GM03348 (cell line): ENCODE data around the gene VPS18.

Experiments used
- DNase-seq: peaks from one replicate; pipeline ENCODE4 v3.0.0; 2012; ENCODE audit warnings: low spot score

The VPS18 gene

DNA sequence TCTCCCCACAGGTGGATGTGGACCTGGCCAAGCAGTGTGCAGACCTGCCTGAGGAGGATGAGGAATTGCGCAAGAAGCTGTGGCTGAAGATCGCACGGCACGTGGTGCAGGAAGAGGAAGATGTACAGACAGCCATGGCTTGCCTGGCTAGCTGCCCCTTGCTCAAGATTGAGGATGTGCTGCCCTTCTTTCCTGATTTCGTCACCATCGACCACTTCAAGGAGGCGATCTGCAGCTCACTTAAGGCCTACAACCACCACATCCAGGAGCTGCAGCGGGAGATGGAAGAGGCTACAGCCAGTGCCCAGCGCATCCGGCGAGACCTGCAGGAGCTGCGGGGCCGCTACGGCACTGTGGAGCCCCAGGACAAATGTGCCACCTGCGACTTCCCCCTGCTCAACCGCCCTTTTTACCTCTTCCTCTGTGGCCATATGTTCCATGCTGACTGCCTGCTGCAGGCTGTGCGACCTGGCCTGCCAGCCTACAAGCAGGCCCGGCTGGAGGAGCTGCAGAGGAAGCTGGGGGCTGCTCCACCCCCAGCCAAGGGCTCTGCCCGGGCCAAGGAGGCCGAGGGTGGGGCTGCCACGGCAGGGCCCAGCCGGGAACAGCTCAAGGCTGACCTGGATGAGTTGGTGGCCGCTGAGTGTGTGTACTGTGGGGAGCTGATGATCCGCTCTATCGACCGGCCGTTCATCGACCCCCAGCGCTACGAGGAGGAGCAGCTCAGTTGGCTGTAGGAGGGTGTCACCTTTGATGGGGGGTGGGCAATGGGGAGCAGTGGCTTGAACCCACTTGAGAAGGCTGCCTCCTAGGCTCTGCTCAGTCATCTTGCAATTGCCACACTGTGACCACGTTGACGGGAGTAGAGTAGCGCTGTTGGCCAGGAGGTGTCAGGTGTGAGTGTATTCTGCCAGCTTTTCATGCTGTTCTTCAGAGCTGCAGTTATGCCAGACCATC lies 8.6 kb downstream of the VPS18 start:
- DNase-seq = no peak

GRCh38 chr15:40904552-40905201 lies 10.4 kb downstream of the VPS18 start:
- no peak for DNase-seq

- DNase-seq = peak; percentile 94
These were observed 12.1 kb downstream of the VPS18 start for GRCh38 chr15:40906091-40906990.

DNA sequence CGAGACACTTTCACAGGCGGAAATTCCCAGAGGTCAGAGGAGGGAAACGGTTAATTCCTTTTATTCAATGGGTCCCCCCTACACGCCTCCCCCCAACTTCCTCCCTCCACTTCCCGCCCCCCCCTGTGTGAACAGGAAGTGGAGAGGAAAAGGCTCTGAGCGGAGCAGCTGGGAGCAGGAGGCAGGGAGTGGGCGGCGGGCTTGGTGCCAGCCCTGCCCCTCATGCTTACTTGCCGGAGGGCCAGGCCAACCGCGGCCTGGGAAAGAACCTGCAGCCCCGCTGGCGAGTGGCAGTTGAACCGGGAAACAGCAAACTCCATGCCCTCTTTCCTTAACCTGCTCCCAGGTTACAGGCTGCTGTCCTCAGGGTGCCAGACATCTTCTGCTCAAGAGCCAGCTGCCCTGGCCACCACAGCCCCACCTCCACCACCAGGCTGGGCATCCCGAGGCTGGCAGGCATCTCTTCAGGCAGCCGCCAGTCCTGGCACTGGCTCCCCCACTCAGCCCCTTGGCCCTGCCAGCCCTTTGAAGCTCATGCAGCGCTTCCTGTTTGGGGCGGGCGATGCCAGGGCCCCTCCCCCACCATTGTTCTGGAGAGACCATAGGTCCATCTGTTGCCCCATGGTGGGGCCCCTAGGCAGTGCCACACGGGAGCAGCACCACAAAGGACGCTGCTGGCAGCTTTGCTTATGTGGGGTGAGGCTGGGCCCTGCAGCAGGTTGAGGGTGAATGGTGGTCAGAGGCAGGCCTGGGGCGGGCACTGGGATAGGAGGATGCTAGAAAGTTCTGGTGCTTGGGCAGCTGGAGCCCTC lies 12.9 kb downstream of the VPS18 start:
- no peak for DNase-seq

DNA sequence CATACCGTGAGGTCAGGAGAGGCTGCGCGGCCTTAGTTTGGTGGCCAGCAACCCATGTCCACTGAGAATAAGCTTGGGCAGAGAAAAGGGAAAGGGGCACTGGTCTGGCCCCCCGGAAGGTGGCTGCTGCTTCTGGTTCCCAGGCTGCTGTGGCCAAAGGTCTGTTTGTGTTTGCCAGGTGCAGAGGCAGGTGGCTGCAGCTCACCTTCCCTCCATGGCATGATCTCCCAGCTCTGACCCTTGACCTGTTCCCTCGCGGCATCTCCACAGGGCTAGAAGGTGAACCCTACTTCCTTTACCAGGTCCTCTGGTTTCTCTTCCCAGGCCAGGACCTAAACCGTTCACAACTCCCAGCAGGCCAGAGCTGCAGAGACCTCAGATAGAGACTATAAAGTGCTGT lies 13.8 kb downstream of the VPS18 start:
- DNase-seq = no peak

GRCh38 chr15:40909662-40910630 lies 15.7 kb downstream of the VPS18 start:
- DNase-seq = peak; percentile 55

DNA sequence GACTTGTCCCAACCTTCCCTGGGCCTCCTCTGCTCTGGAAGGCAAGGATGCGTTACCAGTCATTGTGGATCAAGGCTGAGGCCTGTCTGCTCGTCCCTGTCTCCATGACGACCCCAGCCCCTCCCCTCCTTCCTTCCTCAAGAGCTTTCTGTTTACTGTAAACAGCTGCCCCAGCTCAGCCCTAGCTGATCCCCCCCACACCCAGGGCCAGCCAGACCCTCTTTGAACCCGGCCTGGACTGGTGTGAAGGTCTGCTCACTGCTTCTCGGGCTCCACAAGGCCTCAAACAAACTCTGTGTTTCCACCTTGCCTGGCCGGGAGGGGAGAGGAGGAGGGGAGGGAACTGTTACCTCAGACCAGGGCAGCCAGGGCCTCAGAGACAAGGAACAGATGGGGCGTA lies 16.9 kb downstream of the VPS18 start:
- no peak for DNase-seq

DNA sequence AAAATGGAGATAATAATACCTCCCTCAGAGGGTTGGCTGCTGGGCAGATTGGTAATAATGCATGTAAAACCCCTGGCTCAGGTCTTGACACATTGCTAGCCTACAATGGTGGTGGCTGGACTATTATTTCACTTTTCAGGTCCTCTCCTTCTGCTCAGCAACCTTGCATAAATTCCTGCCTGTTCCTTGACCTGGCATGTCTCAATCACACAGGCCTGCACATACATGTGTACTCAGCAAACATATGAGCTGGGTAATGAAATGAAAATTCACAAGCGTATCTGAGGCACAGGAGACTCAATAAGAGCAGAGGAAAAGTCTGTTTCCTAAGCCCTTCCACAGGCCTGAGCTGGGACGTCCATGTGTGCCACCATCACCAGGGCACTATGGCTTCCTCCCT lies 17.4 kb downstream of the VPS18 start:
- DNase-seq = no peak

- no peak for DNase-seq
These were observed 18.2 kb downstream of the VPS18 start for GRCh38 chr15:40912478-40912877.

GRCh38 chr15:40914013-40914412 lies 19.8 kb downstream of the VPS18 start:
- no peak for DNase-seq

GRCh38 chr15:40914486-40914885 lies 20.2 kb downstream of the VPS18 start:
- no peak for DNase-seq

GRCh38 chr15:40915116-40915661 lies 20.9 kb downstream of the VPS18 start:
- no peak for DNase-seq

DNA sequence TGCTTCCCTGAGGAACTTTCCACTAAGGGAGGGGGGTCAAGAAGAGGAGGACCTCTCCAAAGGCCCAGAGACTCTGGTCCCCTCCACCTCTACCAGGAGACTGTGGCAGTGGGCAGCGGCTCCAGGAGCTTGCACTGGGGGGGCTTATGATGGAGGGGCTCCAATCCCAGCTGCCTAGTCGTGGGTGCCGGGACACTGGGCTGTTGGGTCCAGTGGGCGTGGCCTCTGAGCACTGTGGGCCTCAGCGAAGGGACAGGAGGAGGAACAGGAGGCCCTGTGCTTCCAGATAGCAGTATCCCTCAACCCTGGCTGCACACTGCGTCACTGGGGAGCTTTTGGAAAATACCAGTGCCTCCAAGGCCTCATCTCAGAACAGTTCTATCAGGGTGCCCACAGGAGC lies 21.4 kb downstream of the VPS18 start:
- no peak for DNase-seq

- no peak for DNase-seq
These were observed 23.3 kb downstream of the VPS18 start for GRCh38 chr15:40917585-40917984.

DNA sequence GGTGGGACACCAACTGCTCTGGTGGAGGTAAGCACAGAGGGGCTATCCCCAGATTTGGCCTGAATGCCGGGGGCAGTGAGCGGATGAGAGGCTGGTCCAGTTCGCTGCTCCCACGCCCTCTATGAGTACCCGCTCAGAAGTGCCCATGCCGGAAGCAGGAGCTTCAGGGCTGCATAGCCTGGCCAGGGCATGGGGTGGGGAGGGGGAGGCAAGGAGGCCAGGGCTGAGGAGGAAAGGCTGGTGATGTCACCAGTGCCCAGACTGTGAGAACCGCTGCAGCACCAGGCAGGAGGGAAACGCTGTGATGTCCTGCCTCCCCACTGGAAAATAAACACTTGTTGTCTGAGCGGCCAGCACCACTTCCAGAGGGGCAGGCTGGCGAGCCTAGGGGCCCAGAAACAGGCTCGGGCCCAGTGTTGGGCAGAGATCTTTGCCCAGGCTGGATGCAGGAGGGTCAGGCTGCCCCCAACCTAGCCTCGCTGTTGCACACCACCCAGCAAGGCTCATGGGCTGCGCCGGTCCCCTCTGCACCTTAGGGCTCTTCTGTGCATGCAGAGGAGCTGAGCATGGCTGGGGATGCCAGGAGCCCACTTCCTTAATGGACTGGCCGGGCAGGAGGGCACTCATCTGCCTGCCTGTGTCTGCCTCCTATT lies 24.0 kb downstream of the VPS18 start:
- DNase-seq = no peak

GRCh38 chr15:40918799-40919392 lies 24.6 kb downstream of the VPS18 start:
- no peak for DNase-seq

GRCh38 chr15:40921949-40922607 lies 27.8 kb downstream of the VPS18 start:
- no peak for DNase-seq

DNA sequence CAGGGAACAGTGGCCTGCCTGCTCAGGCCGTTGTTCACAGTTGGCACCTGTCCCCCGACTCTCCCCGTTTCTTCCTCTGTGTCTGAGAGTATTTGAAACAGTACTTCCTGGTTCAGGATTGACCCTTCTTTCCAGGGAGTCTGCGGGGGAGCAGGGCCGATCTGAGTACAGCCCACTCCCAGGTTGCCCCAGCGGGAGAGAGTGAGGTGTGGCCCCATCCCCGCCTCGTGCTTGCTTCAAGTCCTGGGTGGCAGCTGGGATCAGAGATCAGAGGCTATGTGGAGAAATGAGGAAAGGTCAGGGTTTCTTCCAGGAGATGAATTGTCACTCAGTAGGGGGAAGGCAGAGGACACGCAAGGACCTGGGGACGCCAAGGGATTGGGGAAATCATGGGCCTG lies 28.4 kb downstream of the VPS18 start:
- DNase-seq = no peak

- DNase-seq = no peak
These were observed 29.3 kb downstream of the VPS18 start for GRCh38 chr15:40923551-40923950.
